Body of pancreas (tissue), 4 donors: ENCODE measurements around the gene MOGAT3.

Source experiments
- POLR2A ChIP-seq, 3 donors: fragments of 450-650 bp; IDR thresholded peaks; one replicate each; pipeline ENCODE4 v1.6.1; 2016; ENCODE audit warnings: antibody characterized with exemption in 3 of 3, mild to moderate bottlenecking in 2 of 3
- TF ChIP-seq, protein P1 (sequence below), 7 experiments: fragments of 450-650 bp in 4 of 7; fragments of 200-600 bp in 3 of 7; sonication (generic) in 3 of 7; IDR thresholded peaks; one replicate each; pipeline ENCODE4 v1.5.1; 2016 to 2019; ENCODE audit warnings: antibody characterized with exemption in 7 of 7

GRCh38 chr7:101238226-101239182, 37.7 kb upstream of the MOGAT3 start:
- TF ChIP-seq, protein P1, sequence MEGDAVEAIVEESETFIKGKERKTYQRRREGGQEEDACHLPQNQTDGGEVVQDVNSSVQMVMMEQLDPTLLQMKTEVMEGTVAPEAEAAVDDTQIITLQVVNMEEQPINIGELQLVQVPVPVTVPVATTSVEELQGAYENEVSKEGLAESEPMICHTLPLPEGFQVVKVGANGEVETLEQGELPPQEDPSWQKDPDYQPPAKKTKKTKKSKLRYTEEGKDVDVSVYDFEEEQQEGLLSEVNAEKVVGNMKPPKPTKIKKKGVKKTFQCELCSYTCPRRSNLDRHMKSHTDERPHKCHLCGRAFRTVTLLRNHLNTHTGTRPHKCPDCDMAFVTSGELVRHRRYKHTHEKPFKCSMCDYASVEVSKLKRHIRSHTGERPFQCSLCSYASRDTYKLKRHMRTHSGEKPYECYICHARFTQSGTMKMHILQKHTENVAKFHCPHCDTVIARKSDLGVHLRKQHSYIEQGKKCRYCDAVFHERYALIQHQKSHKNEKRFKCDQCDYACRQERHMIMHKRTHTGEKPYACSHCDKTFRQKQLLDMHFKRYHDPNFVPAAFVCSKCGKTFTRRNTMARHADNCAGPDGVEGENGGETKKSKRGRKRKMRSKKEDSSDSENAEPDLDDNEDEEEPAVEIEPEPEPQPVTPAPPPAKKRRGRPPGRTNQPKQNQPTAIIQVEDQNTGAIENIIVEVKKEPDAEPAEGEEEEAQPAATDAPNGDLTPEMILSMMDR (IDR thresholded peaks at IDR 0.05): no peak
- peak in 1 of 3 donors; percentile 10 for TF ChIP-seq POLR2A (IDR thresholded peaks at IDR 0.05)
